HTR-8/SVneo (cell line): ENCODE data around the gene CACNA2D3.
"Not testable (repeated sequence)": the region's sequence is repeated elsewhere in the genome, so short reads cannot be mapped to it uniquely, and the experiment has no call there.

Source experiments
- DNase-seq: peaks from one replicate; pipeline ENCODE4 v3.0.0; 2011; ENCODE audit warnings: low spot score, mixed read lengths; ENCODE audit not compliant: insufficient read length
- FAIRE-seq: peaks from 2 replicates; lab custom pipeline; 2011; peaks lifted over from hg19 to GRCh38; lab: Jason Lieb, UNC

The CACNA2D3 gene

GRCh38 chr3:54122324-54123002 lies at the start of gene CACNA2D3:
Gene CACNA2D3, plus strand, starts transcription at chr3:54122552.
- DNase-seq: no peak
- no peak for FAIRE-seq

- DNase-seq: no peak
- FAIRE-seq: no peak
Observed at GRCh38 chr3:54073386-54073785, 49.0 kb upstream of the CACNA2D3 start.

- DNase-seq (no peak), FAIRE-seq (no peak)
Observed at GRCh38 chr3:54079314-54079713, 43.0 kb upstream of the CACNA2D3 start.

GRCh38 chr3:54079730-54080325 lies 42.5 kb upstream of the CACNA2D3 start:
- DNase-seq (no peak), FAIRE-seq (no peak)

- DNase-seq: no peak
- no peak for FAIRE-seq
Observed at GRCh38 chr3:54083921-54084320, 38.4 kb upstream of the CACNA2D3 start.

GRCh38 chr3:54085936-54086335 lies 36.4 kb upstream of the CACNA2D3 start:
- DNase-seq (no peak), FAIRE-seq (no peak)

GRCh38 chr3:54086652-54087405 lies 35.5 kb upstream of the CACNA2D3 start:
- no peak for FAIRE-seq
- no peak for DNase-seq

GRCh38 chr3:54087581-54088410 lies 34.6 kb upstream of the CACNA2D3 start:
- DNase-seq: no peak
- FAIRE-seq: no peak

- DNase-seq (no peak), FAIRE-seq (no peak)
Observed at GRCh38 chr3:54093491-54094248, 28.7 kb upstream of the CACNA2D3 start.

- FAIRE-seq: no peak
- DNase-seq: no peak
Observed at GRCh38 chr3:54094926-54095325, 27.4 kb upstream of the CACNA2D3 start.

GRCh38 chr3:54099381-54099780 lies 23.0 kb upstream of the CACNA2D3 start:
- no peak for DNase-seq
- no peak for FAIRE-seq

- no peak for DNase-seq
- no peak for FAIRE-seq
Observed at GRCh38 chr3:54104084-54104483, 18.3 kb upstream of the CACNA2D3 start.

GRCh38 chr3:54116129-54116528 lies 6.2 kb upstream of the CACNA2D3 start:
- not testable (repeated sequence) for FAIRE-seq, DNase-seq

GRCh38 chr3:54120657-54121413 lies 1.5 kb upstream of the CACNA2D3 start:
- no peak for FAIRE-seq
- no peak for DNase-seq

GRCh38 chr3:54121414-54122323 lies 683 bp upstream of the CACNA2D3 start:
- DNase-seq (no peak), FAIRE-seq (no peak)

GRCh38 chr3:54123003-54123775 lies 837 bp downstream of the CACNA2D3 start:
- no peak for FAIRE-seq

GRCh38 chr3:54123776-54124196 lies 1.4 kb downstream of the CACNA2D3 start:
- DNase-seq (no peak), FAIRE-seq (no peak)

More at GRCh38 chr3:54123003-54123775, 837 bp downstream of the CACNA2D3 start:
- no peak for DNase-seq
